ENCODE results near the gene SLC26A5.
A peak's percentile ranks its signal among the peaks of the same experiment; 100 is the strongest.

Gene SLC26A5

GRCh38 chr7:103373866-103374643 lies 72.0 kb downstream of the SLC26A5 start:
- H3K36me3 ChIP-seq, result peaks cover 4% of the 10 kb centered on the region
- H3K27ac ChIP-seq, result no peak overlapping the region
- no peak overlapping the region for H3K4me3 ChIP-seq (ENCODE audit: low read depth, low read length)
- H3K9me3 ChIP-seq (ENCODE audit: severe bottlenecking), result no peaks in the 10 kb centered on the region
- TF ChIP-seq CTCF (IDR thresholded peaks at IDR 0.05; ENCODE audit: low read depth, low read length), result no peak
- H3K27me3 ChIP-seq (ENCODE audit: insufficient read depth, low read depth, severe bottlenecking), result no peaks in the 10 kb centered on the region
- DNase-seq, result no peak

DNA sequence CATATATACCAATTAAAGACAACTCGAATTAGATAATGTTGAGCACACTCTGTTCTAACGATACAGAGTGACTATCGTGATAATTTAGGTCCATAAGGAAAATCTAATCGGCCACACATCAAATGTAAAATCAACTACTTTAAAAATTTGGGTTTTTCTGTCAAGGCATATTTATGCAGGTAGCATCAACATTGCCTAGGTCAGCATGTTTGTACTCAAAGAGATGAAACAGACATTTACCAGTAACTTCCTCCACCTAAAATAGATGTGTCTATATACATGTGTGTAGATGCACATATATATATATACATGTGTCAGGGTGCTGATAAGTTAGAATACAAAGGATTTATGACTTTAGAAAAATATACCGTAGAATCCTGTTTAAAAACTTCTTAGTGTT lies 76.6 kb downstream of the SLC26A5 start:
- no peaks in the 10 kb centered on the region for H3K9me3 ChIP-seq (ENCODE audit: severe bottlenecking)
- peaks cover 43% of the 10 kb centered on the region for H3K36me3 ChIP-seq
- DNase-seq, result no peak
- no peak for TF ChIP-seq CTCF (IDR thresholded peaks at IDR 0.05; ENCODE audit: low read depth, low read length)
- no peak overlapping the region for H3K27ac ChIP-seq
- no peaks in the 10 kb centered on the region for H3K27me3 ChIP-seq (ENCODE audit: insufficient read depth, low read depth, severe bottlenecking)
- no peak overlapping the region for H3K4me3 ChIP-seq (ENCODE audit: low read depth, low read length)

GRCh38 chr7:103349805-103350204 lies 96.2 kb downstream of the SLC26A5 start:
- Histone ChIP-seq H3K36me3 (peaks cover 31% of the 10 kb centered on the region), H3K27ac (no peak overlapping the region), H3K27me3 (ENCODE audit: insufficient read depth, low read depth, severe bottlenecking) (no peaks in the 10 kb centered on the region), H3K4me3 (ENCODE audit: low read depth, low read length) (no peak overlapping the region), H3K9me3 (ENCODE audit: severe bottlenecking) (no peaks in the 10 kb centered on the region)
- no peak for TF ChIP-seq CTCF (IDR thresholded peaks at IDR 0.05; ENCODE audit: low read depth, low read length)
- DNase-seq, result no peak

DNA sequence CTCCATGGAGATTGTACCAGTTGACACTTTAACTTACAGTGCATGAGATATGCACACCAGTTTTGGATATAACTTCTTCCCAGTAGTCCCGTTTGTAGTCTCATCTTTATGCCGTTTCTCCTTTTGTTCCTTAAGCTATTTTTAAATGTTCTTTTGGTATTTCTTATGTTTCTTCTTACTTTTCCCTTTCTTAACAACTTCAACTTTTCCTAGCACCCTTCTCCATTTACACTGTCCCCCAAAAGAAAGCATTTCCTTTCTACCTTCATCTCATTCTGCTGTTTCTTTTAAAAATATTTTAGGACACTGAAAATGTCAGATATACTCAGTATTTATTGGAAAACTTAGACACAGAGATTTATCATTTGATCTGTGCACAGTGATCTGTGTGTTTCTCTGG lies 97.0 kb downstream of the SLC26A5 start:
- Histone ChIP-seq H3K4me3 (ENCODE audit: low read depth, low read length) (no peak overlapping the region), H3K27ac (no peak overlapping the region)

DNA sequence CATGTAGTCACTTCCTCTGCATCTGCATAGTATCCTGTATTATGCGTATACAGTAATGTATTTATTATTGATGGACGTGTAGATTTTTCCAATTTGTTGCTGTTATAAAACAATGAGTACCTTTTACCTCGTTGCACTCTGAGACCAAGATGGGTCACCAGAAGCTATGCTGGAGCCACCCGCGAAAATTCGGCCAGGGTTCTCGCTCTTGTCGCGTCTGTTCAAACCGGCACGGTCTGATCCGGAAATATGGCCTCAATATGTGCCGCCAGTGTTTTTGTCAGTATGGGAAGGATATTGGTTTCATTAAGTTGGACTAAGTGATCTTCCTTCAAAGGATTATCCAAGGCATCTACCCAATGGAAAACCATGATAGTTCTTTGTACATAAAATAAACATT lies 97.6 kb downstream of the SLC26A5 start:
- Histone ChIP-seq H3K27ac (no peak overlapping the region; the same call in 1 of the 2 replicates), H3K9me3 (ENCODE audit: severe bottlenecking) (no peaks in the 10 kb centered on the region), H3K36me3 (peaks cover 24% of the 10 kb centered on the region), H3K4me3 (ENCODE audit: low read depth, low read length) (peak overlapping the region; percentile 89), H3K27me3 (ENCODE audit: insufficient read depth, low read depth, severe bottlenecking) (no peaks in the 10 kb centered on the region)
- no peak for TF ChIP-seq CTCF (IDR thresholded peaks at IDR 0.05; ENCODE audit: low read depth, low read length)
- DNase-seq, result no peak

More for the DNA sequence above, 97.0 kb downstream of the SLC26A5 start:
- Histone ChIP-seq H3K27me3 (ENCODE audit: insufficient read depth, low read depth, severe bottlenecking) (no peaks in the 10 kb centered on the region), H3K9me3 (ENCODE audit: severe bottlenecking) (no peaks in the 10 kb centered on the region), H3K36me3 (peaks cover 24% of the 10 kb centered on the region)
- TF ChIP-seq CTCF (IDR thresholded peaks at IDR 0.05; ENCODE audit: low read depth, low read length), result no peak
- DNase-seq, result no peak
